RWPE2 (cell line): ENCODE data around the gene SUCNR1.

Experiments
- ATAC-seq: fragments of 200-7000 bp; cut with Tn5 transposase; 3 replicates; pipeline ENCODE4 v1.9.1; 2021; ENCODE audit warnings: low read depth
- DNase-seq: peaks from one replicate; pipeline ENCODE4 v3.0.0-alpha.2; 2020; ENCODE audit warnings: low spot score
- H3K27ac ChIP-seq: fragments of 450-650 bp; 2 replicates; pipeline ENCODE4 v1.5.1; 2017; ENCODE audit warnings: mild to moderate bottlenecking; ENCODE audit not compliant: poor library complexity, severe bottlenecking
- H3K27me3 ChIP-seq: fragments of 250-450 bp; sonication (Bioruptor Pico); 2 replicates; pipeline ENCODE4 v1.5.1; 2021; ENCODE audit warnings: mild to moderate bottlenecking, moderate library complexity; ENCODE audit not compliant: insufficient read depth, poor library complexity, severe bottlenecking
- H3K36me3 ChIP-seq: fragments of 250-450 bp; sonication (Bioruptor Pico); 2 replicates; pipeline ENCODE4 v1.5.1; 2020; ENCODE audit warnings: low read depth, mild to moderate bottlenecking, moderate library complexity
- H3K4me1 ChIP-seq: fragments of 250-450 bp; sonication (Bioruptor Pico); 2 replicates; pipeline ENCODE4 v1.5.1; 2021; ENCODE audit warnings: mild to moderate bottlenecking, moderate library complexity; ENCODE audit not compliant: insufficient read depth, poor library complexity, severe bottlenecking
- H3K4me3 ChIP-seq: fragments of 250-450 bp; sonication (Bioruptor Pico); 2 replicates; pipeline ENCODE4 v1.5.1; 2021; ENCODE audit warnings: mild to moderate bottlenecking, moderate library complexity; ENCODE audit not compliant: severe bottlenecking
- H3K9me3 ChIP-seq: fragments of 250-450 bp; sonication (Bioruptor Pico); 2 replicates; pipeline ENCODE4 v1.5.1; 2021; ENCODE audit warnings: mild to moderate bottlenecking, moderate library complexity; ENCODE audit not compliant: severe bottlenecking
- TF ChIP-seq, protein P1 (sequence below): fragments of 450-650 bp; IDR thresholded peaks from one replicate; pipeline ENCODE4 v1.5.1; 2017; ENCODE audit warnings: mild to moderate bottlenecking, moderate library complexity; ENCODE audit not compliant: poor library complexity, severe bottlenecking

Gene SUCNR1

DNA sequence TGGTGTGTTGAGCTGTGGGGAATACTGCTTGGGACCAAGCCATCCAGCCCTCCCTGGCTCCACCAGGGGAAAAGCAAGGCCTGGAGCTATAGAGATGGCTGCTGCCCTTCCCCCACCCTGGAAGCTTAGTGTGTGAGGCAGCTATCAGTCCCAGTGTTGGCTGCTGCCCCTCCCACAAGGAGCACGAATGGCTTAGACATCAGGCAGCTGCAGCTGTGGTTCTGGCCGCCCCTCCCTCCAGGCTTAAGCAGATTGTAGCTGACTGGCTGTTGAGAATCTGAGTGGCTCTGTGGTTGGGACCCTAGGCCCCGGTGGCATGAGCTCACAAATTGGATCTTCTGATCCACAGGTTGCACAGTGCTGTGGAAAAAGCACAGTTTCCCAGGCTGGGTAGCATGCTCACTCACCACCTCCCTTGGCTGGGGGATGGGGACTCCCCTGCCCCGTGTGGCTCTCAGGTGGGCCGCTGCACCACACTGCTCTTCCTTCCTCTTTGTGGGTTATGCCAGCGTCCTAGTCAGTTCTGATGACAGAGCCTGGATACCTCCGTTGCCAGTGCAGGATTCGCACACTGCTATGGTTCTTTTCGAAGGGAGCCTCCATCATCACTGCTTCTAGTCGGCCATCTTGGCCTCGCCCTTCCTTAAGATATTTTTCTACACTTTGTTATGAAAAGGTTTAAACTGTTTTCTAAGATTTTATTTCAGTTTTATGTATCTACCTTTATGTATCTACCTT, 21.2 kb upstream of the SUCNR1 start:
- no peaks in the 10 kb centered on the region for H3K4me1 ChIP-seq
- DNase-seq (no peak), ATAC-seq (no peak)
- H3K4me3 ChIP-seq, result no peak overlapping the region
- H3K27ac ChIP-seq, result no peak overlapping the region
- no peaks in the 10 kb centered on the region for H3K36me3 ChIP-seq
- H3K9me3 ChIP-seq, result no peaks in the 10 kb centered on the region
- H3K27me3 ChIP-seq, result no peaks in the 10 kb centered on the region
- TF ChIP-seq, protein P1, sequence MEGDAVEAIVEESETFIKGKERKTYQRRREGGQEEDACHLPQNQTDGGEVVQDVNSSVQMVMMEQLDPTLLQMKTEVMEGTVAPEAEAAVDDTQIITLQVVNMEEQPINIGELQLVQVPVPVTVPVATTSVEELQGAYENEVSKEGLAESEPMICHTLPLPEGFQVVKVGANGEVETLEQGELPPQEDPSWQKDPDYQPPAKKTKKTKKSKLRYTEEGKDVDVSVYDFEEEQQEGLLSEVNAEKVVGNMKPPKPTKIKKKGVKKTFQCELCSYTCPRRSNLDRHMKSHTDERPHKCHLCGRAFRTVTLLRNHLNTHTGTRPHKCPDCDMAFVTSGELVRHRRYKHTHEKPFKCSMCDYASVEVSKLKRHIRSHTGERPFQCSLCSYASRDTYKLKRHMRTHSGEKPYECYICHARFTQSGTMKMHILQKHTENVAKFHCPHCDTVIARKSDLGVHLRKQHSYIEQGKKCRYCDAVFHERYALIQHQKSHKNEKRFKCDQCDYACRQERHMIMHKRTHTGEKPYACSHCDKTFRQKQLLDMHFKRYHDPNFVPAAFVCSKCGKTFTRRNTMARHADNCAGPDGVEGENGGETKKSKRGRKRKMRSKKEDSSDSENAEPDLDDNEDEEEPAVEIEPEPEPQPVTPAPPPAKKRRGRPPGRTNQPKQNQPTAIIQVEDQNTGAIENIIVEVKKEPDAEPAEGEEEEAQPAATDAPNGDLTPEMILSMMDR, result no peak

DNA sequence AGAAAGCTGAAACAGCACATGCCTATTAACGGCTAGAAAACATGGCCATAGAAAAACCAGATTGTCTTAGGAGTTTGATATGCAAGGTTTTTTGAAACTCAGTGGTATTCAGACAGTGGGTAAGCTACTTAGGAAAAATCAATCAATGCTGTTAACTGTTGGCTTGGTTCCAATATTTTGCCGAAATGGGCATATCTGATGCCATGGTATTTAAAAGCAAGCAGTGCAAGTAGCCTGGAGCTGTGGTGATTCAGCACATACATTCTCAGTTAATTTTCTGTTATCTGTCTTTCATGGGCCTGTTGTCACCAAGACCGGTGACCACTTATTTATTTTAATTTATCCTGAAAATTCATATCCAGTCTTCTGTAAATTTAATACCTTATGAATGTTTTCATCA, 17.3 kb upstream of the SUCNR1 start:
- no peak overlapping the region for H3K4me3 ChIP-seq
- no peak overlapping the region for H3K27ac ChIP-seq
- no peak for ATAC-seq
- no peaks in the 10 kb centered on the region for H3K27me3 ChIP-seq
- no peak for DNase-seq
- TF ChIP-seq, protein P1, result no peak
- no peaks in the 10 kb centered on the region for H3K36me3 ChIP-seq
- H3K9me3 ChIP-seq, result no peaks in the 10 kb centered on the region
- no peaks in the 10 kb centered on the region for H3K4me1 ChIP-seq

DNA sequence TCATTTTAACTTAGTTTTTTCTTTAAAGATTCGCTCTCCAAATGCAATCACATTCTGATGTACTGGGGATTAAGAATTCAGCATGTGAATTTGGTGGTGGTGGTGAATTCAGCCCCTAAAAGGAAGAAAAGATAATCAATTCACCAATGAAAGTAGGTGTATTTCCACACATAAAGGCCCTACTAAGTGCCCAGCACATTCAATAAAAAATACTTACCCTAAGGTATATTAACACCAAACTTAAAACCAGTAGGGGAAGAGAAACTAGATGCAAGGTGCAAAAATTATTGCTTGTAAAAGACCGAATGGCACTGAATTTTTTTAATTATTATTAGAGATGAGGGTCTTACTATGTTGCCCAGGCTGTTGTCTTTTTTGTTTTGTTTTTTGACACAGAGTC, 16.8 kb upstream of the SUCNR1 start:
- Histone ChIP-seq H3K4me3 (no peak overlapping the region), H3K9me3 (no peaks in the 10 kb centered on the region), H3K4me1 (no peaks in the 10 kb centered on the region), H3K27ac (no peak overlapping the region), H3K36me3 (no peaks in the 10 kb centered on the region), H3K27me3 (no peaks in the 10 kb centered on the region)
- DNase-seq, result no peak
- TF ChIP-seq, protein P1, result no peak
- no peak for ATAC-seq

DNA sequence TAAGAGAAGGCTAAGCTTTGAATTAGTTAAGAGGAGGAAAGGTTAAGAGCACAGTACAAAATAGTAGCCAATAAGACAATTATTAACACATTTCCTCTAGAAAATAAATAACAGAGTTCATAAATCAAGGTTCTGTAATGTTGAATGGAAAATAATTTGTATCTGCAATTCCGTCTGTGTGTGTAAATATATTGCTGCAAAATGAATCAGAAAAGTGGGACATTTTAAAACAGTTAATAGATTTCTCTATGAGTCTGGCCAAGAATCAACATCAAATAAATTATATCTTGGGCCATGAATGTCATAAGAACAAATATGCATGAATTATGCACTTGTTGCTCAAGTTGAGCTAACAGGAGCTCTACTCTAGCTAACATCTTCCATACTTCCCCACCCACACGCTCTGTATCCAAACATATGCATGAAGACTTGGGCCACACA, 14.2 kb upstream of the SUCNR1 start:
- Histone ChIP-seq H3K27ac (no peak overlapping the region), H3K9me3 (no peaks in the 10 kb centered on the region), H3K36me3 (no peaks in the 10 kb centered on the region), H3K4me1 (peaks cover 7% of the 10 kb centered on the region), H3K4me3 (no peak overlapping the region), H3K27me3 (no peaks in the 10 kb centered on the region)
- TF ChIP-seq, protein P1, result no peak
- ATAC-seq (no peak), DNase-seq (no peak)

DNA sequence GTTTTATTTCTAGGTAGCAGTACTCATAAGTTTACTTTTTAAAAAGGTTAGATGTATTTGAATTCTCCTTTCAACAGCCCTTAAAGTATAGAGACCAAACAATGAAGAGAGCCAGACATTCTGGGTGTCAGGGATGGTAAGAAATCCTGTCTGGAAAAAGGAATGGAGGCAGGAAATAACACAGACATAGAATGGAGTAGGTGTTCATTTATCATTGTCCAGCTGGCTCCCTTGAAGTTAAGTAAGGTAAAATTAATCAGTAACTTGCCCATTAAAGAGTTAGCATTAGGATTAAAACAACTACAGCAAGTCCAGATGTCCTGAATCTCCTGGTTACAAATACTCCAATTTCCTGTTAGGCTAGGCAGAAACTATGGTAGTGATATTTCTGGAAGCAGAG, 13.5 kb upstream of the SUCNR1 start:
- DNase-seq, result no peak
- ATAC-seq, result no peak
- Histone ChIP-seq H3K27ac (peak overlapping the region; percentile 14), H3K4me1 (peaks cover 14% of the 10 kb centered on the region), H3K36me3 (no peaks in the 10 kb centered on the region), H3K9me3 (no peaks in the 10 kb centered on the region), H3K27me3 (no peaks in the 10 kb centered on the region), H3K4me3 (no peak overlapping the region)
- TF ChIP-seq, protein P1, result no peak
